GM12801 (cell line): ENCODE data around the gene SECISBP2.

Experiments used
- TF ChIP-seq, protein P1 (sequence below): IDR thresholded peaks from one replicate; pipeline ENCODE4 v1.5.1; 2011; ENCODE audit warnings: control low read depth; ENCODE audit not compliant: insufficient read length; ENCODE audit errors: extremely low read depth

SECISBP2 gene, protein sequence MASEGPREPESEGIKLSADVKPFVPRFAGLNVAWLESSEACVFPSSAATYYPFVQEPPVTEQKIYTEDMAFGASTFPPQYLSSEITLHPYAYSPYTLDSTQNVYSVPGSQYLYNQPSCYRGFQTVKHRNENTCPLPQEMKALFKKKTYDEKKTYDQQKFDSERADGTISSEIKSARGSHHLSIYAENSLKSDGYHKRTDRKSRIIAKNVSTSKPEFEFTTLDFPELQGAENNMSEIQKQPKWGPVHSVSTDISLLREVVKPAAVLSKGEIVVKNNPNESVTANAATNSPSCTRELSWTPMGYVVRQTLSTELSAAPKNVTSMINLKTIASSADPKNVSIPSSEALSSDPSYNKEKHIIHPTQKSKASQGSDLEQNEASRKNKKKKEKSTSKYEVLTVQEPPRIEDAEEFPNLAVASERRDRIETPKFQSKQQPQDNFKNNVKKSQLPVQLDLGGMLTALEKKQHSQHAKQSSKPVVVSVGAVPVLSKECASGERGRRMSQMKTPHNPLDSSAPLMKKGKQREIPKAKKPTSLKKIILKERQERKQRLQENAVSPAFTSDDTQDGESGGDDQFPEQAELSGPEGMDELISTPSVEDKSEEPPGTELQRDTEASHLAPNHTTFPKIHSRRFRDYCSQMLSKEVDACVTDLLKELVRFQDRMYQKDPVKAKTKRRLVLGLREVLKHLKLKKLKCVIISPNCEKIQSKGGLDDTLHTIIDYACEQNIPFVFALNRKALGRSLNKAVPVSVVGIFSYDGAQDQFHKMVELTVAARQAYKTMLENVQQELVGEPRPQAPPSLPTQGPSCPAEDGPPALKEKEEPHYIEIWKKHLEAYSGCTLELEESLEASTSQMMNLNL

DNA sequence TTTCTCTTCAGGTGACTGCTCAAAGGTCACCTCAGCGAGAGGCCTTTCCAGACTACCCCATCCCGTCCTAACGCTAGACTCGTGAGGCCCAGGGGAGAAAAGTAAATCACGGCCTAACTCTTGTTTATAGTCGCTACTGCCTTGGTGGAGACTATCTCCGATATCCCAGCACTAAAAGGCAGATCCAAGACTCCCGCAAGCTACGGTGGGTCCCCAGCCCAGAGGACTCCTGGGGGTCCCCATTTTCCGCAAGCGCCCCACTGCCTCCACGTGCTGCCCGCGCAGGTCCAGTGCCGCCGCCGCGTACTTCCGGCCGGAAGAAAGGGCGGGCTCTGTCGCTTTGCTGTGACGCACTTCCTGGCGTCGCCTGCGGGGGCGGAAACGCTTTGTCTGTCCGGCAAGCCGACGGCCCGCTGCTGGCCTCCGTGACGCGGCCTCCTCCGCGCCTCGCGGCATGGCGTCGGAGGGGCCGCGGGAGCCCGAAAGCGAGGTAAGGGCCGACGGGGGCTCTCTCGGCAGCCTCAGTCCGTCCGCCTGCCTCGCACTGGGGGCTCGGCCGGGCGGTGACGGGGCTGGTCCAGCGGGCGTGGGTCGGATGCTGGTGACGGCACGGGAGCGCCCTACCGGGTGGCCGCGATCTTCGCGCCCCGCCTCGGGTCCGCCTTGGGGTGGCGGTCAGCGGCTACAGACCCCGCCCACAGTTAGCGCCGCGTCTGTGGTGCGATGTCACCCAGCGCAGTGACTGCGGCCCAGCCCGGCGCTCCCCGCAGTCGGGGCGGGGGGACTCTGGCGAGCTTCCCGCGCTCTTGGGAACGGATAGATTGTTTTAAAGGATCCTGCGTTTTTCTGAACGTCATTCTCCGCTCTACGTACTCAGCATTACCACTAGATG, at the start of gene SECISBP2:
TSS of gene SECISBP2 (plus strand) at position 378 of the 892 bp plus-strand sequence. CDS start at position 455, 77 bp downstream.
- TF ChIP-seq, protein P1, sequence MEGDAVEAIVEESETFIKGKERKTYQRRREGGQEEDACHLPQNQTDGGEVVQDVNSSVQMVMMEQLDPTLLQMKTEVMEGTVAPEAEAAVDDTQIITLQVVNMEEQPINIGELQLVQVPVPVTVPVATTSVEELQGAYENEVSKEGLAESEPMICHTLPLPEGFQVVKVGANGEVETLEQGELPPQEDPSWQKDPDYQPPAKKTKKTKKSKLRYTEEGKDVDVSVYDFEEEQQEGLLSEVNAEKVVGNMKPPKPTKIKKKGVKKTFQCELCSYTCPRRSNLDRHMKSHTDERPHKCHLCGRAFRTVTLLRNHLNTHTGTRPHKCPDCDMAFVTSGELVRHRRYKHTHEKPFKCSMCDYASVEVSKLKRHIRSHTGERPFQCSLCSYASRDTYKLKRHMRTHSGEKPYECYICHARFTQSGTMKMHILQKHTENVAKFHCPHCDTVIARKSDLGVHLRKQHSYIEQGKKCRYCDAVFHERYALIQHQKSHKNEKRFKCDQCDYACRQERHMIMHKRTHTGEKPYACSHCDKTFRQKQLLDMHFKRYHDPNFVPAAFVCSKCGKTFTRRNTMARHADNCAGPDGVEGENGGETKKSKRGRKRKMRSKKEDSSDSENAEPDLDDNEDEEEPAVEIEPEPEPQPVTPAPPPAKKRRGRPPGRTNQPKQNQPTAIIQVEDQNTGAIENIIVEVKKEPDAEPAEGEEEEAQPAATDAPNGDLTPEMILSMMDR: no peak

DNA sequence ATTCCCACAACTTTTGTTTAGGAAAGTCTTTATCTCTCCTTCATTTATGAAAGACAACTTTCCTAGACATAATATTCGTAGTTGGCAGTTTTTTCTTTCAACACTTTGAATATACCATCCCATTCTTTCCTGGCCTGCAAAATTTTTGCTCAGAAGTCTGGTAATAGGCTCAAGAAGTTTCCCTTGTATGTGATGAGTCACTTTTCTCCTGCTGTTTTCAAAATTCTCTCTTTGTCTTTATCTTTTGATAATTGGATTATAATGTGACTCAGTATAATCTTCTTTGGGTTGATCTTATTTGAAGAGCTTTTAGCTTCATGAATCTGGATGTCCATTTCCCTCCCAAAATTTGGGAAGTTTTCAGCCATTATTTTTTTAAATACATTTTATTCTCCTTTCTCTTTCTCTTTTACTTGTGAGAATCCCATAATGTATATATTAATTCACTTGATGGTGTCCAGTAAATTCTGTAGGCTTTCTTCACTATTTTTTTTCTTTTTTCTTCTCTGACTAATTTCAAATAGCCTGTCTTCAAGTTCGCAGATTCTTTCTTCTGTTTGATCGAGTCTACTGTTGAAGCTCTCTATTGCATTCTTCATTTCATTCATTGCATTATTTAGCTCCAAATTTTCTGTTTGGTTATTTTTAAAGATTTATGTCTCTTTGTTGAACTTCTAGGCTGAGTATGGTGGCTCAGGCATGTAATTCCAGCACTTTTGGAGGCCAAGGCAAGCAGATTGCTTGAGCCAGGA, 44.6 kb upstream of the SECISBP2 start:
- TF ChIP-seq, protein P1: no peak

DNA sequence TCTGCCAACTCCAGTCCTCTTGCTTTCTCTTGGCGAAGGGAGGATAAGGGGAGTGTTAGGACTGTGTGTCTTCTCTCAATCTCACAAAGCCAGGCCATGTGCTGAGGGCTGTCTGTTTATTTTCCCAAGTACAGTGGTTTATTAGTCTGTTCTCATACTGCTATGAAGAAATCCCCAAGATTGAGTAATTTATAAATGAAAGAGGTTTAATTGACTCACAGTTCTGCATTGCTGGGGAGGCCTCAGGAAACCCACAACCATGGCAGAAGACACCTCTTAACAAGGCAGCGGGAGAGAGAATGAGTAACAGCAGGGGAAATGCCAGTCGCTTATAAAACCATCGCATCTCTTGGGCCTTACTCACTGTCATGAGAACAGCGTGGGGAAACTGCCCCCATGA, 43.5 kb upstream of the SECISBP2 start:
- TF ChIP-seq, protein P1: no peak

DNA sequence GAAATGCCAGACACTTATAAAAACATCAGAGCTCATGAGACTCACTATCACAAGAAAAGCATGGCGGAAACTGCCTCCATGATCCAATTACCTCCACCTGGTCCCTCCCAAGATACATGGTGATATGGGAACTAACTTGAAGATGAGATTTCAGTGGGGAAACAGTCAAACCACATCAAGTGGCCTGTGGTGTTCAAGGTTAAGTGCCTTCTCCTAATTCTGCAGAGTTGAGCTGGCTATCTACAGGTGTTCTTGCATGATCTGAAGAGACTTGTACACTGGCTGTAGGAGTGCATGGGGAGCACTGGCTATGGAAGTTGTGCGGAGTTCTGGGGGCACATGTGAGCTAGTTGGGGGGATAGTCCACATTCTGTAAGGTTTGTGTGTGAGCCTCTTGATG, 41.3 kb upstream of the SECISBP2 start:
- TF ChIP-seq, protein P1: no peak

DNA sequence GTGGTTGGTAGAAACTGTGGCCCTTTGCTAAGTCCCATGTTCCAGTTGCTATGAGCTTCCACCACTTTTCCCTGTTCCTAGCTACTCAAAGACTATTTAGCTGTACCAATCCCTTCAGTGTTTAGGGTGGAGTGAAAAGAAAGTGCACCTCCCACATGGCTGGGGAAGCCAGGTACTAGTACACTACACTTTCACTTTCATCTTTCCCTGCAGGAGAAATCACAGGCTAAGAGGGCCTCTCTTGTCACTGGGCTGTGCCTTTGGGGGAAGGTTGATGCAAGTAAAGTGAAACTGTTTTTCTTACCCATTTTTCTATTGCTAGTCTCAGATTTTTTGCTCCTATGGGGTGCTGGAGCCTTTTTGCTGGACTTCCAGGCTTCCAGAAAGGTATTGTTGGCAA, 40.8 kb upstream of the SECISBP2 start:
- TF ChIP-seq, protein P1: no peak

DNA sequence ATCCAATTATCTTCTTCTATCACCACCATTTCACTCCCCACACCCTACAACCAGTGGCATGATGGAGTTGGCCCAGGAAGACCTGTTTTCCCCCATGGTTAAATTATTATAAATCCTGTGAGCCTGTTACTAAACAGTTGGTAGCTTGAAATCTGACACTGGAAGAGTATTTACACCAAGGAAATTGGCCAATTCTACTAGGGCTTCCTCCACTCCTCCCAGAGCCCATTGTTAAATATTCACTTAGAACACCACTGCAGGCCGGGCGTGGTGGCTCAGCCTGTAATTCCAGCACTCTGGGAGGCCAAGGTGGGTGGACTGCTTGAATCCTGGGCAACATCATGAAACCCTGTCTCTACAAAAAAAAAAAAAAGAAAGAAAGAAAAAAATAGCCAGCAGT, 39.7 kb upstream of the SECISBP2 start:
- TF ChIP-seq, protein P1: no peak
